Fibroblast of mammary gland (primary cell): ENCODE measurements around the gene LINS1.
"Not testable (repeated sequence)": the region's sequence is repeated elsewhere in the genome, so short reads cannot be mapped to it uniquely, and the experiment has no call there.

ENCODE experiments used
- DNase-seq: peaks from one replicate; pipeline ENCODE4 v3.0.0-alpha.2; 2010; ENCODE audit warnings: low read depth
- H3K4me3 ChIP-seq: 2 replicates; pipeline ENCODE4 v1.5.1; 2011; ENCODE audit warnings: low read depth, mild to moderate bottlenecking, low read length, moderate library complexity; ENCODE audit not compliant: control insufficient read depth
- CTCF ChIP-seq: conservative IDR thresholded peaks from 2 replicates; pipeline ENCODE4 v1.5.1; 2011; ENCODE audit warnings: low read depth, low read length, inconsistent platforms; ENCODE audit not compliant: control insufficient read depth, insufficient read depth

LINS1 gene

GRCh38 chr15:100596792-100597191 lies 5.2 kb downstream of the LINS1 start:
- peak; percentile 83 for DNase-seq
- TF ChIP-seq CTCF, result no peak
- no peak overlapping the region for H3K4me3 ChIP-seq

GRCh38 chr15:100595964-100596363 lies 6.0 kb downstream of the LINS1 start:
- no peak overlapping the region for H3K4me3 ChIP-seq
- no peak for TF ChIP-seq CTCF

GRCh38 chr15:100593431-100593830 lies 8.6 kb downstream of the LINS1 start:
- no peak for TF ChIP-seq CTCF
- no peak for DNase-seq
- H3K4me3 ChIP-seq, result no peak overlapping the region

More at GRCh38 chr15:100595964-100596363, 6.0 kb downstream of the LINS1 start:
- no peak for DNase-seq

- TF ChIP-seq CTCF, result no peak
- peak; percentile 19 for DNase-seq
- H3K4me3 ChIP-seq, result no peak overlapping the region
Observed at GRCh38 chr15:100592898-100593297, 9.1 kb downstream of the LINS1 start.

GRCh38 chr15:100591835-100592234 lies 10.1 kb downstream of the LINS1 start:
- no peak overlapping the region for H3K4me3 ChIP-seq
- DNase-seq, result no peak
- no peak for TF ChIP-seq CTCF

- DNase-seq, H3K4me3 ChIP-seq: not testable (repeated sequence)
Observed at GRCh38 chr15:100591163-100591562, 10.8 kb downstream of the LINS1 start.

GRCh38 chr15:100588638-100589242 lies 13.2 kb downstream of the LINS1 start:
- DNase-seq, result peak; percentile 49
- no peak for TF ChIP-seq CTCF

More at GRCh38 chr15:100588638-100589242, 13.2 kb downstream of the LINS1 start:
- H3K4me3 ChIP-seq, result no peak overlapping the region
